ENCODE results near the gene CEPT1.
A peak's percentile ranks its signal among the peaks of the same experiment; 100 is the strongest.

The CEPT1 gene

DNA sequence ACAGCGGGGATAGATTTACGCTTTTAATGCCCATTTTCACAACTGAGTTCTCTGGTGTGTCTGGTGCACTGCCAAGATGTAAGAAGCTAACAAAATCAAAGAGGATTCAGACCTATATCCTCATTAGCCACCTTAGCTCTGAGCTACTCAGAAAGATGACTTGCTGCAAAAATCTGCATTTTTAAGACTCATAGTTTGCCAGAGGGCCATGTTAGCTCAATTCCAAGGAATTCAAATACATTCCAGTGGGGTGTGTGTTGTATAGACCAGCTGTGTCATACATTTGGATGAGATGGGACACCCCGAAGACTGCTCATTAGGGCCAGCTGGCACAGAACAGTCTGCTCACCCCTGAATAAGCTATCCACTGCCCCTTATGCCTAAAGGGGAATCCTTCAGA is 51.5 kb downstream of the CEPT1 start:
- peak; percentile 59 for DNase-seq (ENCODE audit: low read depth)
- TF ChIP-seq CTCF (IDR thresholded peaks at IDR 0.05; ENCODE audit: insufficient read depth, low read depth, low read length, missing control alignments) = no peak
- no peak overlapping the region for H3K4me3 ChIP-seq (ENCODE audit: low read length)

- TF ChIP-seq CTCF (IDR thresholded peaks at IDR 0.05; ENCODE audit: insufficient read depth, low read depth, low read length, missing control alignments) = no peak
- H3K4me3 ChIP-seq (ENCODE audit: low read length) = no peak overlapping the region
- DNase-seq (ENCODE audit: low read depth) = no peak
Measured at GRCh38 chr1:111192074-111192473, 52.1 kb downstream of the CEPT1 start.

- no peak overlapping the region for H3K4me3 ChIP-seq (ENCODE audit: low read length)
- DNase-seq (ENCODE audit: low read depth) = peak; percentile 58
- TF ChIP-seq CTCF (IDR thresholded peaks at IDR 0.05; ENCODE audit: insufficient read depth, low read depth, low read length, missing control alignments) = no peak
Measured at GRCh38 chr1:111192658-111193519, 52.9 kb downstream of the CEPT1 start.

DNA sequence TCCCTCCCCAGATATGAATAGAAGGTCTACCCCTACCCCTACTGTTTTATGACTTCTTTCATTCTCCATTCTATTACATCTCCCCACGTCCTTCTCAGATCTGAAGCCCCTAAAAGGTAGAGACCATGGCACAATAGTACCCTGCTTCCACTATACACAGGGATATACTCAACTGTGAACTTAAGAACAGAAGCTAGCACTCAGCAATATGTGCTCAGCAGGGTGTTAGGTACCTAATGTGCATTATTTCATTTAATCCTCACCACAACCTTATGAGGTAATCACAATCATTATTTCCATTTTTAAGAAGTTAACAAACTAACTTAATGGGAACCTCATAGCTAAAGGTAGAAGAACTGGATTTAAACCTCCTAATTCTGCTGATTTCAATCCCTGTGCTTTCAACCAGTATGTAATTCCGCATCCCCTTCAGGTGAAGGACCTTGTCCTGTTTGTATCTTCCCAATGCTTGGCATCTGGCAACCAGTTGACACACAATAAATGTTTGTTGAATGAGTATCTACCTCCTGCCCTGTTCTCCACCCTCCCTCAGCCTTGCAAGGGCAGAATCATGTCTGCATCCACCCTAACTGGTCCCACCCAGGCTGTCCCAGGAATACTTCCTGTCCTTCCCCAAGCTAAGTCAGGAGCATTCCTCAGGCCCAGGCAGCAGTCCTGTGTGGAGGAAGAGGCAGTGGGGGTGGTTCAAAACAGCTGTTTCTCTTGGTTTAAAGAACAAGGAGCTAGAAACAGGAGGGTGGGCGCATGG is 53.9 kb downstream of the CEPT1 start:
- peak; percentile 72 for DNase-seq (ENCODE audit: low read depth)
- H3K4me3 ChIP-seq (ENCODE audit: low read length) = no peak overlapping the region
- TF ChIP-seq CTCF (IDR thresholded peaks at IDR 0.05; ENCODE audit: insufficient read depth, low read depth, low read length, missing control alignments) = no peak

DNA sequence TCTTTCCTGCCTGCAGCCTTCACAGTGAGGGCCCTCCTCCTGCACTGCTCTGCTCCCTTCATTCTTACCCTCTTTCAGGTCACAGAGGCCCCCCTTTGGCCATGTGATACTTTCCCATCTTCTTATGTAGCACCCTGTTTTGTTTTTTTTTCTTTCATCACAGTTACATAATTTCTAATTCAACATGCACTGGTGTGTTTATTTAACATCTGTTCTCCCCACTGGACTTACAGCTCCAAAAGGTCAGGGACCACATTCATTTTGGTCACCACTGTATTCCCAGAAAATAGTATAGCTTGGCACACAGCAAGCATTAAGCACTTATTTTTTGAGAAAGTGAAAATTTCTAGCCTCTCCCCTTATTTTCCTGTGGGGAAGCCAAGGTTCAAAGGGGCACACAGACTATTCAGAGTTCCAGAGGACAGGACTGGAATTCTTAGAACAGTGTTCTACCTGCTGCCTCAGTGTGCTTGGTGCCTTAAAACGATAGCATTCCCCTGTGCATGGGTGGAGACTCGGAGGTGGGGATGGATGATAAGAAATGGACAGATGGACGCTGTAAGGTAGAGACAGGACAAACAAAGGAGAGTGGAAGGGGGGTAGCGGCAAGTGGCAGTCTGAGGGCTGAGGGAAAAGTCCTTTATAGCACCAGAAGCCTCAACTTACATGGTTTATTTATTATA is 55.1 kb downstream of the CEPT1 start:
- H3K4me3 ChIP-seq (ENCODE audit: low read length) = no peak overlapping the region
- TF ChIP-seq CTCF (IDR thresholded peaks at IDR 0.05; ENCODE audit: insufficient read depth, low read depth, low read length, missing control alignments) = no peak
- DNase-seq (ENCODE audit: low read depth) = no peak

GRCh38 chr1:111196213-111196612 is 56.2 kb downstream of the CEPT1 start:
- no peak for DNase-seq (ENCODE audit: low read depth)
- no peak for TF ChIP-seq CTCF (IDR thresholded peaks at IDR 0.05; ENCODE audit: insufficient read depth, low read depth, low read length, missing control alignments)
- H3K4me3 ChIP-seq (ENCODE audit: low read length) = no peak overlapping the region
